LNCaP clone FGC (cell line): Measurements from ENCODE around the gene CTSK.
"Not testable (repeated sequence)": the region's sequence is repeated elsewhere in the genome, so short reads cannot be mapped to it uniquely, and the experiment has no call there.

Experiments used
- DNase-seq: peaks from one replicate; pipeline ENCODE4 v3.0.0-alpha.2; 2011; ENCODE audit warnings: low read depth
- H3K4me3 ChIP-seq: 2 replicates; pipeline ENCODE4 v1.5.1; 2011; ENCODE audit warnings: mild to moderate bottlenecking, low read depth, low read length, control low read depth
- TF ChIP-seq, protein P1 (sequence below): IDR thresholded peaks from 2 replicates; pipeline ENCODE4 v1.5.1; 2012; ENCODE audit warnings: mild to moderate bottlenecking; ENCODE audit not compliant: control insufficient read depth, insufficient read depth; ENCODE audit errors: extremely low read depth

CTSK gene

GRCh38 chr1:150775276-150775675 is 32.8 kb downstream of the CTSK start:
- TF ChIP-seq, protein P1, sequence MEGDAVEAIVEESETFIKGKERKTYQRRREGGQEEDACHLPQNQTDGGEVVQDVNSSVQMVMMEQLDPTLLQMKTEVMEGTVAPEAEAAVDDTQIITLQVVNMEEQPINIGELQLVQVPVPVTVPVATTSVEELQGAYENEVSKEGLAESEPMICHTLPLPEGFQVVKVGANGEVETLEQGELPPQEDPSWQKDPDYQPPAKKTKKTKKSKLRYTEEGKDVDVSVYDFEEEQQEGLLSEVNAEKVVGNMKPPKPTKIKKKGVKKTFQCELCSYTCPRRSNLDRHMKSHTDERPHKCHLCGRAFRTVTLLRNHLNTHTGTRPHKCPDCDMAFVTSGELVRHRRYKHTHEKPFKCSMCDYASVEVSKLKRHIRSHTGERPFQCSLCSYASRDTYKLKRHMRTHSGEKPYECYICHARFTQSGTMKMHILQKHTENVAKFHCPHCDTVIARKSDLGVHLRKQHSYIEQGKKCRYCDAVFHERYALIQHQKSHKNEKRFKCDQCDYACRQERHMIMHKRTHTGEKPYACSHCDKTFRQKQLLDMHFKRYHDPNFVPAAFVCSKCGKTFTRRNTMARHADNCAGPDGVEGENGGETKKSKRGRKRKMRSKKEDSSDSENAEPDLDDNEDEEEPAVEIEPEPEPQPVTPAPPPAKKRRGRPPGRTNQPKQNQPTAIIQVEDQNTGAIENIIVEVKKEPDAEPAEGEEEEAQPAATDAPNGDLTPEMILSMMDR = no peak

GRCh38 chr1:150772326-150772725 is 35.7 kb downstream of the CTSK start:
- no peak for DNase-seq
- H3K4me3 ChIP-seq = no peak overlapping the region
- TF ChIP-seq, protein P1 = no peak

More at GRCh38 chr1:150775276-150775675, 32.8 kb downstream of the CTSK start:
- no peak for DNase-seq
- H3K4me3 ChIP-seq = no peak overlapping the region

GRCh38 chr1:150767704-150768103 is 40.4 kb downstream of the CTSK start:
- not testable (repeated sequence) for DNase-seq, H3K4me3 ChIP-seq

DNA sequence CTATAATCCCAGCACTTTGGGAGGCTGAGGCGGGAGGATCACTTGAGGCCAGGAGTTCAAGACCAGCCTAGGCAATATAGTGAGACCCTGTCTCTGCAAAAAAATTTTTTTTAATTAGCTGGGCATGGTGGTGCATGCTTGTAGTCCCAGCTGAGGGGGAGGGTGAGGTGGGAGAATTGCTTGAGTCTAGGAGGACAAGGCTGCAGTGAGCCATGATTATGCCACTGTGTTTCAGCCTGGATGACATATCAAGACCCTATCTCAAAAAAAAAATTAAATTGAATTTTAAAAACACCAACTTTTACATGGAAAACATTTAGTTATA is 42.1 kb downstream of the CTSK start:
- H3K4me3 ChIP-seq = not testable (repeated sequence)

DNA sequence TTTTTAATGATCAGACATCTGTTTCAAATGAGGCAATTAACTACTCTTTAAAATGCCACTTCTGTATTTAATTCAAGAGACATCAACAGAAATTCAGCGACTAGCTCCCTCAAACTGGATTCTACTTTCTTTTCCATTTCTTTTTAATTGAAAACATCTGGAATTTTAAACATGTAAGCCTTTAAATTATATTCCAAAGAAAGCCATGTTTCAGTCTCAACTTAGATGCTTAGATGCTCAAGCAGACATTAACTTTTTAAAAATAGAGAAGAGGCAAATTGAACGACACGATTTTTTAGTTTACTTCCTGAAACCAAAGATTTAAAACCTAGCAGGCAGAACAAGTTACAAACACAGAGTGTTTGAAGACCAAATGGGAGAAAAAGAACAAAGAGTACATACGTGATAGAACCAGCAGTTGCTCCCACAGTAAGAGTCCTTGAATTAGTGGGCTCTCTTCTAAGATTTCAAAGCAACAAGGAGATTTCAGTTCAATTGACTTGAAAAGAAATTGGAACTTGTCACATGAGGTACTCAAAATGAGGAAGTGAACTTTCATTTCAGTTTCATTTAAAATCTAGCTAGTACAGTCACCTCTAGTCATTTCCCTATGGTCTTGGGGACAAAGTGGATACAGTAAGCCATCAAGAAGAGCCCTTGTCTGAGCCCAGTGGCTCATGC is 42.6 kb downstream of the CTSK start, which contains the start of gene CTSS:
CTSS (minus strand) TSS at position 483 of the 681 bp plus-strand sequence. CDS start 1,015 bp downstream, outside the sequence.
- H3K4me3 ChIP-seq = no peak within 1 kb of the TSS
- TF ChIP-seq, protein P1 = no peak
- DNase-seq = no peak

More for the DNA sequence above, 42.1 kb downstream of the CTSK start:
- not testable (repeated sequence) for DNase-seq

GRCh38 chr1:150764617-150765101 is 43.4 kb downstream of the CTSK start:
- TF ChIP-seq, protein P1 = no peak
- no peak for DNase-seq
- no peak overlapping the region for H3K4me3 ChIP-seq

- no peak for DNase-seq
- no peak overlapping the region for H3K4me3 ChIP-seq
- TF ChIP-seq, protein P1 = no peak
These were observed 45.0 kb downstream of the CTSK start for GRCh38 chr1:150763018-150763417.

DNA sequence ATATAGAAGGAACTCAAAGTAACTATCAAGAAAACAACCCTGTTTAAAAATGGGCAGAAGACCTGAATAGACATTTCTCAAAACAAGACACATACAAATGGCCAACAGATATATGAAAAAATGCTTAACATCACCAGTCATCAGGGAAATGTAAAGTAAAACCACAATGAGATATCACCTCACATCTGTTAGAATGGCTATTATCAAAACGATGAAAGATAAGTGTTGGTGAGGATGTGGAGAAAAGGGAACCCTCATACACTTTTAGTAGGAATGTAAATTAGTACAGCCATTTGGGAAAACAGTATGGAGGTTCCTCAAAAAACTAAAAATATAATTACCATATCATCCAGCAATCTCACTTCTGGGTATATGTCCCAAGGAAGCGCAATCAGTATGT is 45.5 kb downstream of the CTSK start:
- H3K4me3 ChIP-seq = no peak overlapping the region
- TF ChIP-seq, protein P1 = no peak
- DNase-seq = no peak
